ENCODE results near the gene PTRHD1.

GRCh38 chr2:24832073-24832461, 38.9 kb upstream of the PTRHD1 start:
- no peak for TF ChIP-seq CTCF (IDR thresholded peaks at IDR 0.05)
- no peak for TF ChIP-seq EZH2 (IDR thresholded peaks at IDR 0.05; ENCODE audit: borderline replicate concordance, insufficient read depth, low read depth, low read length, poor library complexity, severe bottlenecking)
